GM12801 (cell line): ENCODE results near the gene DIP2C.

ENCODE experiments used
- TF ChIP-seq, protein P1 (sequence below): IDR thresholded peaks from one replicate; pipeline ENCODE4 v1.5.1; 2011; ENCODE audit warnings: control low read depth; ENCODE audit not compliant: insufficient read length; ENCODE audit errors: extremely low read depth

DIP2C gene

DNA sequence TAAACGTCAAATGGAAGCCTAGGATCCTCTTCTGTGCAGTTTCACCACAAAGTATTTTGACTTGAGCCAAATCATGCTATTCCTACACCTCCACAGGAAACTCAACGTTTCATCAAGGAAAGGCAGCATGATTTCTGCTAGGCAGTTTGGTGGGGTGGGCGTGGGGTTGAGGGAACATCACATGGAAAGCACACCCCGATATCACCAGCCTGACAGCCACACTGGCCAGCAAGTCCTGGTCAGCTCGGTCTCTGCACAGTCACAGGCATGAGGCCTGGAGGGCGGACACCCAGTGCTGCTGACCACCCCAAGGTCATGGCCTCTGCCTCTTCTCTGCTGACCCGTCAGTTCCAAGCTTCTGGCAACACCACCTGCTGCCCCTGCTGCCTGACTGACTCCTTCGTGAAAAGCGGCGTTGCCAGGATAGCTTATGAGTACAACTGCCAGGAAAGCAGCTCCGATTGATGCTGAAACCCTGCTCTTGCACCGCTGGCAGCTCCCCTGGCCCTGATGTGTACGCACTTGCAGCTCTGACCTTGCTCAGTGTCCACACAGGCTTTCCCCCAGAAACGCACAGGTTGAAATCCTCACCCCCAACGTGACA lies 171.5 kb downstream of the DIP2C start:
- TF ChIP-seq, protein P1, sequence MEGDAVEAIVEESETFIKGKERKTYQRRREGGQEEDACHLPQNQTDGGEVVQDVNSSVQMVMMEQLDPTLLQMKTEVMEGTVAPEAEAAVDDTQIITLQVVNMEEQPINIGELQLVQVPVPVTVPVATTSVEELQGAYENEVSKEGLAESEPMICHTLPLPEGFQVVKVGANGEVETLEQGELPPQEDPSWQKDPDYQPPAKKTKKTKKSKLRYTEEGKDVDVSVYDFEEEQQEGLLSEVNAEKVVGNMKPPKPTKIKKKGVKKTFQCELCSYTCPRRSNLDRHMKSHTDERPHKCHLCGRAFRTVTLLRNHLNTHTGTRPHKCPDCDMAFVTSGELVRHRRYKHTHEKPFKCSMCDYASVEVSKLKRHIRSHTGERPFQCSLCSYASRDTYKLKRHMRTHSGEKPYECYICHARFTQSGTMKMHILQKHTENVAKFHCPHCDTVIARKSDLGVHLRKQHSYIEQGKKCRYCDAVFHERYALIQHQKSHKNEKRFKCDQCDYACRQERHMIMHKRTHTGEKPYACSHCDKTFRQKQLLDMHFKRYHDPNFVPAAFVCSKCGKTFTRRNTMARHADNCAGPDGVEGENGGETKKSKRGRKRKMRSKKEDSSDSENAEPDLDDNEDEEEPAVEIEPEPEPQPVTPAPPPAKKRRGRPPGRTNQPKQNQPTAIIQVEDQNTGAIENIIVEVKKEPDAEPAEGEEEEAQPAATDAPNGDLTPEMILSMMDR, result no peak

DNA sequence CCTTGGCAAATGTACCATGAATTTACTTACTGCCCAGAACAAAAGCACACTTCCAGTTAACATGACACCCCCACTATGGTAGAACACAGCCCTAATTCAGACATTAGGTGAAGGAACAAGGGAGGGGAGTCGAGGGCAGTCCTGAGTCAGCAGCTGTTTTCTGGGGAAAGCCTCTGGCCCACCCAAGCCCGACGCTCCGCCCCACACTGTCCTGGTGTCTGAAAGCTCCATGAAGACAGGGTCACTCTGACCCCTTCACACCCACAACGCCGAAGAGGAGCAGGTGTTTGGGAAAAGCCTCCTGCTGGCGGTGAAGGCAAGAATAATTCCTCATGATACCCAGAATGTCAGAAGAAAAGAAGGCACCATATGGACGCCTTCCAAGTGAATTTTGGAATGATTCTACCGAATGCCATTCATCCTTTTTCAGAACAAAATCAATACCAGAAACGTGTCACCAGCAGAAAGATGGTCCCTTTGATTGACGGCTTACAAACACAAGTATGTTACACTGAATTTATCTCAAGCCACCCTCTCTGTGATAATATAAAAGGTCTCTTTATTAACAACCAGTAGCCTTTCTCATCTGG lies 172.1 kb downstream of the DIP2C start:
- TF ChIP-seq, protein P1, result no peak

DNA sequence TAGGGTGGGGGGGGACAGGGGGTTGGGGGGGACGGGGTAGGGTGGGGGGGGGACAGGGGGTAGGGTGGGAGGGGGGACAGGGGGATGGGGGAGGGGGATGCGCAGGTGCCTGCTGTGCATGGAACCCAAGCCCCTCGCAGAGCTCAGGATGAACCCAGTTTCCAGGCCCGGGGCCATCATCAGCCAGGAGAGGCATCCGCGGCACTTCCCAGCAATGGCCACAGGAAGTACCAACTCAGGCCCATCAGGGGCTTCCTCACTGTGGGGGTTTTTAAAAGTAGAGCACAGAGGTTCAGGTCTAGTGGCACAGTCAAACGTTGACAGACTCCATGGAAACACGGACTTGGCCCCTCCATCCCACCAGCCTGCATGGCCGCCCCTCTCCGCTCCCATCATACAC lies 172.7 kb downstream of the DIP2C start:
- TF ChIP-seq, protein P1, result no peak

DNA sequence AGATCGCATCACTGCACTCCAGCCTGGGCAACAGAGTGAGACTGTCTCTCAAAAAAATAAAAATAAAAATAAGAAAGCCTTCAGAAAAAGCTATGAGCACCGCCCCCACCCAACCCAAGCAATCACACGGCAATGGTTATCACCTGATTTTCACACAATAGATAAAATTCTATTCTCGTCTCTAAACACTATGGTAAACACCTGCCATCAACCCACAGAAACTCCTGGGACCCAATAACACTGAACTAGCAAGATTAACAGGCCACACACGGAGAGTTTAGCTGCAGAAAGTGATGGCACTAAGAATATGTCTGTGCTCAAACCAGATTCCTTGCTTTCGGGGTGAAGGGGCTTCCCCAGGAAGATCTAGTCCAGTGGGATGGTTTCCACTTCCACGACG lies 173.8 kb downstream of the DIP2C start:
- TF ChIP-seq, protein P1, result no peak

DNA sequence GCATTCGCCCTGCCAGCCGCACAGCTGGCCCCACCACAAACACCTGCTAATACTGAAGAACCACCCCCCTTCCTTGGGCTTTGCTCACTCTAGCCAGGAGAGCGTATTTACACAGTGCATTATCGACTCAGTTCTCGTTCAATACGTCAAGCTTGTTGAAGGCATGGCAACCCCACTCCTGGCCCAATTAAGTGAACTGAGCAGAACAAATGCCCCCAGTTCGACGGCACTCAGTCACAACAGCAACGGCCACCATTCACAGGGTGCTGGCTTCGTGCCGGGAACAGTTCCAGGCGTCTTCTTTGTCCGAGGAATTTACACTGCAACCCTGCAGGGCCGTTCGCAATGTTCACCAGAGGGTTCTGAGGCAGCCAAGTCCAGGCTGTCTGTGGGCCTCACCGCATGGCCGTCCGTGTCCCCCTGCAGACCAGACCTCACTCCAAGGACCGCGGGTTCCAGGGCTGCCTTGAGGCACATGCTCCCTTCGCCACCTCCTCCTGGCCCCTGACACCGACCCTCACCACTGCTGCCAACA lies 175.3 kb downstream of the DIP2C start:
- TF ChIP-seq, protein P1, result no peak

DNA sequence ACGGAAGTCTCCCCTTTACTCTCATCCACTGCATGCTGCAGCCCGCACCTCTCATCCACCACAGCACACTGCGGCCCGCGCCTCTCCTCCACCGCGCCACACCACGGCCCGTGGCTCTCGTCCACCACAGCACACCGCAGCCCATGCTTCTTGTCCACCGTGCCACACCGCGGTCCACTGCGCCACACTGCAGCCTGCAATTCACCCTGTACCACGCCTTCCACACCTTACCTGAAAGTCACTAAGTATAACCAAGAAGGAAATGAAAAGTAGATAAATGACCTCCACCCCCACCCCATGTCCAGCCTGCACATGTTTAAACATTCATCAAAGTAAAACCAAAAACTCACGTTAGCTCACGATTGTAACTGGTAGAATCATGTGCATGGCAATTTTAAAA lies 176.1 kb downstream of the DIP2C start:
- TF ChIP-seq, protein P1, result no peak

DNA sequence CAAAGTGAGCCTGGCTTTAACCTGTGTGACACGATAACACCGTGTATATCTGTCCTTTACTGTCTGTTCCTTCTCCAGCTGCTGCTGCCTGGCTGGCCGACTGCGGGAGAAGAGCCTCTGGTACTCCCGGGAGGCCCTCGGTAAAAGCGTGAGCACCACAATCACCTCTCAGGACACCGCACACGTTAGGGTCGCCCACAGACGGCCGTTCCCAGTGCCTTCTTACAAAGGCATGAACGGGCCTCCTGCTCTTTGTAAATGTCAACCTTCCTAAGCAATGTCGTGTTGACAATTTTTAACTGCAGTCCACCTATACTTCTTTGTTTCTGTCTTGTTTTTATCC lies 177.6 kb downstream of the DIP2C start:
- TF ChIP-seq, protein P1, result no peak
